SK-N-SH (cell line): ENCODE results near the gene PRADC1.

Experiments
- JUND ChIP-seq: IDR thresholded peaks from 2 replicates; pipeline ENCODE4 v1.4.0; 2012
- TF ChIP-seq, protein P1 (sequence below): fragments of 200-600 bp; sonication (generic); IDR thresholded peaks from 2 replicates; pipeline ENCODE4 v1.6.1; 2017; ENCODE audit warnings: antibody characterized with exemption, mild to moderate bottlenecking, moderate library complexity

DNA sequence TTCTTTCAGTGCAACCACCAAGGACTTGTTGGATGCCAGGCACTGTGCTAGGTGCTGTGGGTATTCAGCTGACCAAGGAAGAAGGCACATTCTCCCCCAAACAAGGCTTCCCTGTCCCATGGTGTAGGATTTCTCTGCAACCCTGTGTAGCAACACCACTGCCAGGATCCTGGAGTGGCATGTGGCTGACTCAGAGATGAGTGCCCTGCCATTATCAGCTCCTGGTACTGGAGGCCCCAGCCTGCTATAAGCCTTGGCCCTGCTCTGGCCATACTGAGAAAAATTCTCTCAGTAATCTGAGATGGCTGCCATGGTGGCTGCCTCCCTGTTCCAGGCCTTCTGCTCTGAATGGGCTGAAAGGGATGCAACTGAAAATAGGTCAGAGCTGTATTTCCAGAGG, 14.7 kb downstream of the PRADC1 start:
- TF ChIP-seq, protein P1, sequence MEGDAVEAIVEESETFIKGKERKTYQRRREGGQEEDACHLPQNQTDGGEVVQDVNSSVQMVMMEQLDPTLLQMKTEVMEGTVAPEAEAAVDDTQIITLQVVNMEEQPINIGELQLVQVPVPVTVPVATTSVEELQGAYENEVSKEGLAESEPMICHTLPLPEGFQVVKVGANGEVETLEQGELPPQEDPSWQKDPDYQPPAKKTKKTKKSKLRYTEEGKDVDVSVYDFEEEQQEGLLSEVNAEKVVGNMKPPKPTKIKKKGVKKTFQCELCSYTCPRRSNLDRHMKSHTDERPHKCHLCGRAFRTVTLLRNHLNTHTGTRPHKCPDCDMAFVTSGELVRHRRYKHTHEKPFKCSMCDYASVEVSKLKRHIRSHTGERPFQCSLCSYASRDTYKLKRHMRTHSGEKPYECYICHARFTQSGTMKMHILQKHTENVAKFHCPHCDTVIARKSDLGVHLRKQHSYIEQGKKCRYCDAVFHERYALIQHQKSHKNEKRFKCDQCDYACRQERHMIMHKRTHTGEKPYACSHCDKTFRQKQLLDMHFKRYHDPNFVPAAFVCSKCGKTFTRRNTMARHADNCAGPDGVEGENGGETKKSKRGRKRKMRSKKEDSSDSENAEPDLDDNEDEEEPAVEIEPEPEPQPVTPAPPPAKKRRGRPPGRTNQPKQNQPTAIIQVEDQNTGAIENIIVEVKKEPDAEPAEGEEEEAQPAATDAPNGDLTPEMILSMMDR = no peak
- no peak for TF ChIP-seq JUND
